GM19023 (cell line): ENCODE results near the gene CD84.
"Not testable (repeated sequence)": the region's sequence is repeated elsewhere in the genome, so short reads cannot be mapped to it uniquely, and the experiment has no call there.

ENCODE experiments used
- ATAC-seq: cut with Tn5 transposase; IDR thresholded peaks from one replicate; pipeline ENCODE4 v1.9.1; 2021; ENCODE audit warnings: mild to moderate bottlenecking, moderate library complexity; ENCODE audit not compliant: unreplicated experiment

CD84 gene, protein sequence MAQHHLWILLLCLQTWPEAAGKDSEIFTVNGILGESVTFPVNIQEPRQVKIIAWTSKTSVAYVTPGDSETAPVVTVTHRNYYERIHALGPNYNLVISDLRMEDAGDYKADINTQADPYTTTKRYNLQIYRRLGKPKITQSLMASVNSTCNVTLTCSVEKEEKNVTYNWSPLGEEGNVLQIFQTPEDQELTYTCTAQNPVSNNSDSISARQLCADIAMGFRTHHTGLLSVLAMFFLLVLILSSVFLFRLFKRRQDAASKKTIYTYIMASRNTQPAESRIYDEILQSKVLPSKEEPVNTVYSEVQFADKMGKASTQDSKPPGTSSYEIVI

DNA sequence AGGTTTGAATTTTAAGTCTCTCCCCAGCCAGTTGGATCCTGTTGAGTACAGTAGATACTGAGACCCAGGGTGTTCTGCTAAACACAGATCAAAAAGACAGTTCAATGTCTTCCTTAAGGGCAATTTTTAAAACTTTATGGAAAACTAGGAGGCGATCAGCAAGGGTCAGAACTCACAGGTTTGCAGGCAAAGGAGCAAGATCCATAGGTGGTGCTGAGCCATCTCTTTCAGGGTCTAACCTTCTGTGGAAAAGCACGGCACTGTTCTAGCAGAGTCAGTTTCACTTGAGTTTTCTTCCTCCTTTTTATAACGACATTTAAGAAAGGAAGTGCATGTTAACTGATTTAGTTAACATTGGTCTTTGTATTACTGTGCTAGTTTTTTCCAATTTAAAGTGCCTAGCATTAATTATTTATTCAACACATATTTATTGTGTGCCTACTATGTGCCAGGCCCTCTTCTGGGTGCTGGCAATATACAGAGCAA, at the start of gene CD84:
Gene CD84, minus strand, starts transcription at position 281 of the 486 bp plus-strand sequence. Its CDS starts 59 bp downstream, at position 222.
- ATAC-seq: no peak

DNA sequence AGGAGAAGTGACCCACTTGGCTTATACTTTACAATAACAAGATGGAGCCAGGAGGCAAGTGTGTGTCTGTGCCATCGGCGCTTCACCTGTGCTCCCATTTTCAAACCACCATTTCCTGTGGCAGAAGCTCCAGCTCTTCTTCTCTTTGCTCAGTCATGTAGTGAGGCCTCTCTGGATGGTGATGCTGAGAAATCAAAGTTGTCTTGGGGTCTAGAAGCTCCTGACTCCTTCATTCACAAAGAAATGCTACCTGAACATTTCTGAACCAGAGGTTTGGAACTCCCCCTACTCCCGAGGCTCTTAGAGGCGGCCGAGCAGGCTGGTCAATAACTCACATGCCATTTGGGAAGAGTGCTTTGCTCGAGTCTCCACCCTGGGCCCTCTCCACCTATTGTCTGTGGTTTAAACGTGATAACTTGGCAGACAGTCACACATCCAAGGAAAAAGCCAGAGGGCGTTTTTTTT, 49.5 kb upstream of the CD84 start:
- no peak for ATAC-seq

DNA sequence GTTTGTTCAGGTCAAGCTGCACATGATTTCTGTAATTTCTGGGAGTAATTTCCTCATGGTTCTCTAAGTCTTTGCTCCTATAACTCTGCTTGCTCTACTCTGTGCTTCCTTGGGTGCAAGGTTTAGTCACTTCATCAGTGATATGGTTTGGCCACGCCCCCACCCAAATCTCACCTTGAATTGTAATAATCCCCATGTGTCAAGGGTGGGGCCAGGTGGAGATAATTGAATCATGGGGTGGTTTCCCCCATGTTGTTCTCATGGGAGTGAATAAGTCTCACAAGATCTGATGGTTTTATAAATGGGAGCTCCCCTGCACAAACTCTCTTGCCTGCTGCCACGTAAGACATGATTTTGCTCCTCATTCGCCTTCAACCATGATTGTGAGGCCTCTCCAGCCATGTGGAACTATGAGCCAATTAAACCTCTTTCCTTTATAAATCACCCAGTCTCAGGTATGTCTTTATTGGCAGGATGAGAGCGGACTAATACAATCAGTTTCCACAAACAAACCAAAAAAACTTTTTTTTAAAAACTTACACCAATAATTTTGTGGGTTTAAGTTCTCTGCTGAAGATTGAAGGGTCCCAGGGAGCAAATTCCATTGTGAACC, 48.5 kb upstream of the CD84 start:
- not testable (repeated sequence) for ATAC-seq

DNA sequence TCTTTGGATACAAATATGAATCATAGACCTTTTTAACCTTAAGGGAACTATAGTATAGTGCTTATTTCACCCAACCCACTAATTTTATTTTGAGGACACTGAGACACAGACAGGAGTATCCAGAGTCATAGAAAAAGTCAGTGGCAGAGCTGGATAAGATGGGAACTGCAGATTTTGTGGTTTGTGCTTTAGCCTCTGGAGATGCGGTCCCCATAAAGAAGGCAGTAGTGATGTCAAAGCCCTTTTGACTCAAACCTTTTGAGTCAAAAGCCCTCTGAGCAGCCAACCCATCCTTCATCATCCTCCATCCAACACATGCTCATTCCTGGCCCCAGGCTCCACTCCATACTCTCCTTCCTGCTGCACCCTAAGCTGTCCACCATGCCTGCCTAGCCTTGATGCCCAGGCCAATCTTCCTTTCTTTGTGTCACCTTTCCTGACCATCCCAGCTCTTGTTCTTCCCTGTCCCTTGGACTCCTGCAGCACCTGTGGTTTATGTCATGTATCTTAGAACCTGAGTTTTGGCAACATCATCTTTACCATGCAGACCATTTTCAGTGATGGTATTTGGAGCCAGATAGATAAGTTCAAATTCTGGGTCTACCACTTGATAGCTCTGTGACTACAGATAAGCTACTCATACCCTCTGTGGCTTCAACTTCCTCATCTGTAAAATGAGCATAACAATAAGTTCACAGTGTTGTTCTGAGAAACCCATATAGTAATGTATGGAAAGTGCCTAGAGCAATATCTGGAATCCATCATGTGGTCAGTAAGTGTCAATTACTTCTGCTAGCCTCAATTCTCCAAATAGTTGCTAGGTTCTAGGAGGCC, 47.4 kb upstream of the CD84 start:
- ATAC-seq: no peak

DNA sequence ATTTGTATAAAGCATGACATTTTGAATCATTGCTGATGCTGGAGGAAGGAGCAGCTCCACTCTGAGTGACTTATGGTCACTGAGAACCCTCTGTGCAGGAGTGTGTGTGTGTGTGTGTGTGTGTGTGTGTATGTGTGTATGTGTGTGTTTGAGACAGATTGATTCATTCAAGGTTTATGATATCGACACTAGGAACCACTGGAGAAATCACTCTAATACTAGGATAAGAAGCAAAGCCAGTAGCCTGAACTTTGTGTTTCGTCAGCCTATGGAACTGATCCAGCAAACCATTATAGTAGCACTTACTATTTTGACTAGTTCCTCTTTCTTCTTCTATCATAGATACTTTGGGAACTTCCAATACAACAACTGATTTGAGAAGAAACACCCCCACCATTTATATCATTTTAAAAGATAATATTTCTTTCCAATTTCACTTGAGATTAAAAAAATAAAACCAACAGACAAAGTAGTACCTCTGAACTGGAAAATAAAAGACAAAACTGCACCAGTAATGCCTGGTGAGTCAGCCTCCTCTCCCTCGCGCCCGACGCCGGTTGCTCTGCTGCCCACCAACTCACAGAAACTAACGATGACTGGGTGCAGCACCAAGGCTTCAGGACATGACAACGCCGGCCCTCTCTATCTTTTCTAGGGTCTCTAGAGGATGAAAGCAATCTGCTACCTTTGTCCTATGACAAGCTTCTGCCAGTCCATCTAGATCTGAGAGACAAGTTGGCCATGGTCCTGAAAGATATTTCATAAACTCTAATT, 46.6 kb upstream of the CD84 start:
- ATAC-seq: no peak

DNA sequence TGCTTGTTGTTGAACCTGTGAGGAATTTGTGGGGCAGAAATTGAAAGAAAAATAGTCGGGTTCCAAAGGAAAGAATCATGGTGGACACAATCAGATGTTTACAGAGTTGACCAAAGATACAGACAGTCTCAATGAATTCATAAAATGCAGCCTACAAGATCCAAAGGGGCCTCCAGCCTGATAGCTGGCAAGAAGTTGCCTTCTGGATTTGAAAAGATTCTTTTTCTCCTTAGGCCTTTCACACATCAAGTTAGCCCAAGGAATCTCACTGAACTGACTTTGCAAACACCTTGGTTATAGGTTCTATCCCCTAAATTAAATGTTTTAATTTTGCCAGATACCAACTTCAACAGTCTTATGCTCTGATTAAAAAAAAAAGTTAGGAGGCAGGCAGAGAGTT, 46.0 kb upstream of the CD84 start:
- ATAC-seq: no peak

DNA sequence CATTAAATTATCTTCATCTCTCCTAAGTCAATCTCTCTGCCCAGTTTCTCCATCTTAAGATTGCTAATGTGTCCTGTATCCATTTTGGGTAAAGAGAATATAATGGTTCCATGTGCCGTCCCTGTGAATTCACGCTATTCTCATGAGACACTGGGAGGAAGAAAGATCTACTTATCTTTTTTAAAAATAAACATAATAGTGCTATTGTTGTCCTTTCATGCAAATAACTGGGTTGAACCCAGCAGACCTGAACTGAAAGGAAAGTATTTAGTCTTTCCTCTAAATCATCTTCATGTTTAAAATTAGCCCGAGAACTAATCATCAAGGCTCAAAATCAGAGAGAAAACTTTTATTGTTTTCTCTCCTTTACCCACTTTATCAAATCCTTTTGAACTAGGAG, 45.2 kb upstream of the CD84 start:
- no peak for ATAC-seq

DNA sequence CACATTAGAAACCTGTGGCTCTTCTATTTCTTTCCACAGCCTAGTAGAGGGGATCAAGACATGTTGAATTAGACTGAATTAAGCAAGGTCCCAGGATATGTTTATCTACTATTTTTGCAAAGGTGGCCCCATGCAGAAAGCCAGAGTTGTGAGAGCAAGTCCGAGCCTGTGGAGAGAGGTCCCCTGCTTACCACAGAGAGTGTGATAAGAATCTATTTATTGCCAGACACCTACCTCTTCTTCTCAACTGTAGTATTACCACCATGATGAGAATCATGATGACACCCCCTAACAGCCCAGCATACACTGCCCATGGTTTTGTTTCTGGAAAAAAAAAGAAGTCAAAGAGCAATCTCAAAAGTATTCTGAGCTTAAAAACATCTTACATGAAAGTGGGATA, 44.6 kb upstream of the CD84 start:
- ATAC-seq: no peak

DNA sequence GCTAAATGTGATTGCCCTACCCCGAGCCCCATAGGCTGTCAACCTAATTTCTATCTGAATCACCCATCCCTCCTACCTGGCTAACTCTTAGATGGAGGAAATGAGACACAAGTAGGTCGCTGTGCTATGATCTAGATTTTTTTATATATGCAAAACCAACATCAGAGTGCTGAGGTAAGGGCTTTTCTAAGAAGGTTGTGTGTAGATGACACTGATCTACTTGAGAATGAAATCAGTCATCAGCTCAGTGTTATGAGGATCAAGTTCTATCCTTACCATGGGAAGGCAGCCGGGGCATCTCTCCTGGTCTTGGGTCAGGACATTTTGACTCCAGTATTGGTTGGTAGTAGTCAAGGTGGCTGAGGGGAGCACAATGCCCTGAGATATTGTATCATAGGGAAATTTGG, 43.9 kb upstream of the CD84 start:
- no peak for ATAC-seq

DNA sequence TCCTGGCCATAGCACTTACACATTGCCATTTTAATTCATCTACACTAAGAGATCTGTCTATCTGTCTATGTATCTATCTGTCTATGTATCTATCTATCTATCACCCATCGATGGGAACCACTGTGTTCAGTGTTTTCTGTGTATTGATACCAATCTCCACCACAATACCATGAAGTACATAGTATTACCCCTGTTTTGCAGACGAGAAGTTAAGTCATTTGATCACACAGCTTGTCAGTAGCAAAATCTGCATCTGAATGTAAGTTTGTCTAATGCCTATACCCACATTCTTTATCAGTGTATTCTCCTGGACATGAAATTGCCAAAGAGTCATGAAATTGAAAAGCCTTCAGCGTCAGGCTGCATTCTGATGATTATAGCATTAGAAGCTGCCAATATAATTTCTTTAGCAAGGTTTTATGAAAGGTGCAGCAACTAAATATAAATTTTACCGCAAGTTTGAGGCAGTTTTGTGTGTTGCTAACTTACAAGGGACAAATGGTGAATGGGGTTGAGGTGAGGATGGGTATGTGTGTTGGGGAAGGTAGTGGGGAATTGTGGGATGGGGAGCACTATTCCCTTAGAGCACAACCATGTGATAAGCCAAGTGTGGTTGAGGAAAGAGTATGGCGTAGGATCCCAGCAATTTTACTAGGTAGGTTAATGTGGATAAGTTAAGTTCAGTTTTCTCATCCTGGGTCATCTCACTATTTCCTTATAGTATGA, 43.4 kb upstream of the CD84 start:
- ATAC-seq: no peak

DNA sequence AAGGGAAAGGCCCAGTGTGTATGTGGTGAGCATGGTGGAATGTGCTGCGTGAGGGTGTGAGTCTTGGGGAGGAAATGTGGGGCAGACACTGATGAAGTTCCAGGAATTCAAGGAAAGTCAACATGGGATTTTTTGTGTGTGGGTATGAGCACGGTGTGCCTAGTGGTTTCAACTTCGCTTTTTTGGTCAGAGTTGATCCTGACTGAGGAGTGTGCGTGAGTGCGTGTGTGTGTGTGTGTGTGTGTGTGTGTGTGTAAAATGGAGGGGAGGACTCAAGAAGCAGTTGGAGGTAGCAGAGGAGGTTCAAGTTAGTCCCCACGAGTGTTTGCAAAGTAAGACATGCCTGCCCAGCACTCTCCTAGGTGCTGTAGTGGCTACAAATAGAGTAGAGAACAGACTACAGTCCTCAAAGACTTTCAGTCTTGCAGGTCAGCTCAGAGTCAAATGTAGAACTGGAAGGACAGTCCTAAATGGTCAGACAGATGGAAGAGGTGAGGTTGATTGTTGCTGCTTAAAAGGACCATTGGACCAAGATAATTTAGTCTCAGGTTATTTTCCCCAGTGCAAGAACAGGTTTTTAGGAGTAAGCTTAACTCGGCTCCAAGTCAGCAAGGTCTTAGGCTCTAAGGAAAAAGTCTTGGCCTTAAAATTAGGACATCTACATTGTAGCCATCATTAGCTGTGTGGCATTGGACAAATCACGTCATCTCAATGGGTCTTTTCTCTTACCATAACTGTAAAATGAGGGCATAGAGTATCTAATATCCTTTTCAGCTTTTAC, 42.5 kb upstream of the CD84 start:
- ATAC-seq: no peak

DNA sequence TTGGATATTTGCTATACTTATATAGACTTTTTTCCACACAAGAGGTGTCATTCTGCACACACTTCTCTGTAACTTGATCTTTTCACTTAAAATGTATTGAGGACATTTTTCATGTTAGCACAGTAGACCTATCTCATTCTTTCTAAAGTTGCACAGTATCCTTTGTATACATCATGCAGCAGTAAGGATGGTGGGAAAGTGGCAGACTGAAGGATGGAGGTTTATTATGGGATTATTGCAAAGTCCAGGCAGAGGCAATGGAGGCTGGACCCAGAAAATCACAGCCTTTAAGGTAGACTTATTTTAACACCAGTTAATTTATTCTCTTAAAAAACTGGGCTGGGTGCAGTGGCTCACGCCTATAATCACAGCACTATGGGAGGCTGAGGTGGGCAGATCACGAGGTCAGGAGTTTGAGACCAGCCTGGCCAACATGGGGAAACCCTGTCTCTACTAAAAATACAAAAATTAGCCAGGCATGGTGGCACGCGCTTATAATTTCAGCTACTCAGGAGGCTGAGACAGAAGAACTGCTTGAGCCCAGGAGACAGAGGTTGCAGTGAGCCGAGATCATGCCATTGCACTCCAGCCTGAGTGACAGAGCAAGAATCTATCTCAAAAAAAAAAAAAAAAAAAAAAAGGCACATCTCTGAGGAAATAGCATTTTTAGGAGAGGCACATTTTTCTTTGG, 41.8 kb upstream of the CD84 start:
- ATAC-seq: no peak

DNA sequence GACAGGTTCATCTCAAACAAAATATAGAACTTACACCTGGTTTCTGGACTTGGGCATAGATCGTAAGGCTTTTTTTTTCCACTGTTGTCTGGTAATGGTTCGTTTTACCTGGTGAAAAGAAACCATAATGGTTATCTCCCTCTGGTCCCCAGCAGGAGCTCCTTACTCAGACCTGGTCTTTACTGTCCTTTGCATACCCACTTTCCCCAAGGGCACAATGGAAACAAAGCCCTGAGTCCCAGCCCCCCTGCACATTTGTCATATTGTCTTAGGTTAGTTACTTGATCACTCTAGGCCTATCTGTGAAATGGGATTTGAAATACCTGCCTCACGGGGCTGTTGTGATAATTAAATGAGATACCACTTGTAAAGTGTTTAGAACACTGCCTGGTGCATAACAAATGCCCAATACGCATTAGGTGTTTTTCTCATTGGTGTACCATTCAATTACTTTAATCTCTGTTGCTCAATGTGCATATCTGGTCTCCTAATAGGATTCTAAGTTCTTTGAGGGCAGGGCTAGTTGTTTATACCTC, 40.5 kb upstream of the CD84 start:
- no peak for ATAC-seq

DNA sequence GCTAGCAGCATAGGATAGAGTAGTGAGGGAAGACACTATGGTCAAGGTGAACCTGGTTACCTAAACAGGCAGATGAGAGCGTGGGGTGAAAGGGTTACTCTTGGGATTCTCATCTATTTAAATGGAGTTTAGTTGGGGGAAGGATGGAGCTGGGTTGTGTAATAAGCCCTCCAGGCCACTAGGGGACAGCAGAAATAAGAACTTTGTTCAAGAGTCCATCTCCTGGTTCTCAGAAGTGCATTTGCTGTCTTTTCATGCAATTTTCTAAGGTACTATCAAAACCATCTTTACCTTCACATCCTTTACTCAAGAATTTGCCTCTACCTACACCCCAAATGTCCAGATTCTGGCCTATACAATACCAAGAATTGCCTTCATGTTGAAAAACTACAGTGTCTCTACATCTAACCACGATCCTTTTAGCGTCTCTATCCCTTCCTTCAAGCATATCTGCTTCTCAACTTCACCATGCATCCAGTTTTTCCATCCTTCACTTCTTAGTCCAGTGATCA, 39.5 kb upstream of the CD84 start:
- no peak for ATAC-seq

DNA sequence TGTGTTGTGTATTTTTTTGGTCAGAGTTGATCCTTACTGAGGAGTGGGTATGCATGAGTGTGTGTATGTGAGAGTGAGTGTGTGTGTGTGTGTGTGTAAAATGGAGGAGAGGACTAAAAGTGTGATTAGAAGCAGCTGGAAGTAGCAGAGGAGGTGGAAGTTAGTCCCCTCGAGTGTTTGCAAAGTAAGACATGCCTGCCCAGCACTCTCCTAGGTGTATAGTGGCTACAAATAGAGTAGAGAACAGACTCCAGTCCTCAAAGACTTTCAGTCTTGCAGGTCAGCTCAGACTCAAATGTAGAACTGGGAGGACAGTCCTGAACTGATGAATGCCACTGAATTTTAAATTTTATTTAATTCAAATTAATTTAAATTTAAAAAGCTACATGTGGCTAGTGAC, 39.0 kb upstream of the CD84 start:
- no peak for ATAC-seq

DNA sequence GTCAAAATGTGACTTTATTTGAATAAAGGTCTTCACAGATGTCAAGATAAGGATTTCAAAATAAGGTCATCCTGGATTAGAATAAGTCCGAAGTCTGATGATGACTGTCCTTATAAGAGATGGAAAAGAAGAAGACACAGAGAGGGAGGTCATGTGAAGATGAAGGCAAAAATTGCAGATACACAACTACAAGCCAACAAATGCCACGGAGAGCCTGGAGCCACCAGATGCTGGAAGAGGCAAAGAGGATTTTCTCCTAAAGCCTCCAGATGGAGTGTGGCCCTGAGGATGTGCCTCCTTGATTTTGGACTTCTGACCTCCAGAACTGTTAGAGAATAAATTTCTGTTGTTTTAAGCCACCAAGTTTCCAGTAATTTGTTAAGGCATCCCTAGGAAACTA, 36.4 kb upstream of the CD84 start:
- no peak for ATAC-seq

DNA sequence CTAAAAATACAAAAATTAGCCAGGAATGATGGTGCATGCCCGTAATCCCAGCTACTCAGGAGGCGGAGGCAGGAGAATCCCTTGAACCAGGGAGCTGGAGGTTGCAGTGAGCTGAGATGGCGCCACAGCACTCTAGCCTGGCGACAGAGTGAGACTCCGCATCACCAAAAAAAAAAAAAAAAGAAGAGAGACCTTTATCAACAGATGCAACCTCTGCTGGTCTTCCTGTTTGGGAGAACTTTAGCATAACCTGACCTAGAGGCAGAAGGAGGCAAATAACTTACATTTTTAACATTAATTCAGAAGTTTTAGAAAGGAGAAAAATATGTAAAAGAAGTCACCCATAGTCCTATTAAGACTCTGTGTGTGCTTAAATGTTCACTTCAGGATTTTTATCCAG, 35.1 kb upstream of the CD84 start:
- no peak for ATAC-seq

DNA sequence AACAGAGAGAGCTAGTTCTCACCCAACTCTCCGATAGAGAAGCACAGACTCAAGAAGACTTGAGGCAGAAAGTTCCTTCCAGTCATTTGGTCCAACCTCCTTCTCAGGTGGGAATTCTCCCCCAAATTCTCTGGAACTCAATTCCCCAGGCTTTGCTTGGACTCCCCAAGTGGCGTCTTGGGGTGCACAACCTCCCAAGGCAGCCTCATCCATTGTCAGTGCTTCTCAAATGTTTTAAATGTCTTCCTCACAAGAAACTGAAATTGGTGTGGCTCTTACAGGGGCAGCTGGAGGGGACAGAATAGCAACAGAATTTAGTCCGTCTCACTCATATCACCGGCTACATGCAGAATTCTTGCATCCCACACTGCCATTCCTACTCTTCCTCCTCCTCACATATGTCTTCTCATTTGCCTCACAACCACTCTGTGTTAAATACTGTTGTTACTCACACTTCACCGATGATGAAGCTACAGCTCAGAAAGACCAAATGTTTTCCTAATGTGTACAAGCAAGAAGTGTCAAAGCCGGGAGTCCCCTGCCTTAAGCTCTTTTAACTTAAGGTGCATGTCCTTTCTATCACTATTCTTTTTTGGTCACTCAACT, 33.4 kb upstream of the CD84 start:
- no peak for ATAC-seq
